Common myeloid progenitor, CD34-positive (primary cell): ENCODE measurements around the gene CD99L2.

Experiments used
- CTCF ChIA-PET: fragments of 350-600 bp; sonication (Branson Sonifier 250); formaldehyde crosslinking; loops from one replicate; lab custom pipeline; 2021; ENCODE audit warnings: antibody characterized with exemption; lab: Charles Lee
- POLR2A ChIA-PET: fragments of 350-600 bp; sonication (Branson Sonifier 250); formaldehyde crosslinking; loops from one replicate; lab custom pipeline; 2021; ENCODE audit warnings: antibody characterized with exemption; lab: Charles Lee
- DNase-seq, 3 donors: peaks; one replicate each; pipeline versions ENCODE4 v3.0.0 to v3.0.0-alpha.2; 2013
- H3K27ac ChIP-seq, 2 experiments: 1 replicate in 1 of 2; 2 replicates in 1 of 2; pipeline ENCODE4 v1.7.0; 2013; ENCODE audit warnings: inconsistent platforms in 2 of 2, low read length in 2 of 2, mild to moderate bottlenecking in 2 of 2, low read depth in 1 of 2, moderate library complexity in 1 of 2; ENCODE audit not compliant: severe bottlenecking in 2 of 2, insufficient read depth in 1 of 2, poor library complexity in 1 of 2
- H3K27me3 ChIP-seq, 5 experiments: replicated peaks in 2 of 5; 1 replicate in 3 of 5; 2 replicates in 2 of 5; pipeline versions ENCODE4 v1.6.1 to v1.7.0; 2013; ENCODE audit warnings: low read length in 4 of 5, mild to moderate bottlenecking in 2 of 5, moderate library complexity in 2 of 5, inconsistent platforms in 1 of 5; ENCODE audit not compliant: insufficient read depth in 5 of 5, control insufficient read depth in 4 of 5
- H3K36me3 ChIP-seq, 4 experiments: 1 replicate in 2 of 4; 2 replicates in 2 of 4; pipeline versions ENCODE4 v1.6.1 to v1.7.0; 2013; ENCODE audit warnings: low read length in 3 of 4, control low read depth in 1 of 4, mild to moderate bottlenecking in 1 of 4; ENCODE audit not compliant: control insufficient read depth in 4 of 4, insufficient read depth in 4 of 4
- H3K4me1 ChIP-seq, 4 experiments: 1 replicate in 3 of 4; 2 replicates in 1 of 4; pipeline versions ENCODE4 v1.6.1 to v1.7.1; 2013; ENCODE audit warnings: low read length in 3 of 4, mild to moderate bottlenecking in 3 of 4, control low read depth in 1 of 4, inconsistent platforms in 1 of 4, moderate library complexity in 1 of 4; ENCODE audit not compliant: control insufficient read depth in 4 of 4, insufficient read depth in 4 of 4; ENCODE audit errors: control extremely low read depth in 1 of 4
- H3K4me3 ChIP-seq, 7 experiments: 1 replicate in 4 of 7; 2 replicates in 3 of 7; pipeline versions ENCODE4 v1.5.1 to v1.7.0; 2013; ENCODE audit warnings: mild to moderate bottlenecking in 7 of 7, low read length in 6 of 7, moderate library complexity in 6 of 7, inconsistent platforms in 2 of 7, low read depth in 2 of 7, control low read depth in 1 of 7; ENCODE audit not compliant: insufficient read depth in 4 of 7, control insufficient read depth in 1 of 7; ENCODE audit errors: extremely low read depth in 1 of 7
- H3K9me3 ChIP-seq, 5 experiments: 1 replicate in 4 of 5; 2 replicates in 1 of 5; pipeline versions ENCODE4 v1.6.1 to v1.7.1; 2013; ENCODE audit warnings: low read length in 4 of 5, mild to moderate bottlenecking in 2 of 5, inconsistent platforms in 1 of 5, low read depth in 1 of 5, moderate library complexity in 1 of 5; ENCODE audit not compliant: control insufficient read depth in 4 of 5, insufficient read depth in 2 of 5; ENCODE audit errors: control extremely low read depth in 1 of 5
- WGBS: methylation state at CpG from one replicate; pipeline ENCODE4 v1.1.5; 2013; ENCODE audit not compliant: insufficient coverage; 5-methylcytosine and 5-hydroxymethylcytosine counted together

CD99L2 gene

DNA sequence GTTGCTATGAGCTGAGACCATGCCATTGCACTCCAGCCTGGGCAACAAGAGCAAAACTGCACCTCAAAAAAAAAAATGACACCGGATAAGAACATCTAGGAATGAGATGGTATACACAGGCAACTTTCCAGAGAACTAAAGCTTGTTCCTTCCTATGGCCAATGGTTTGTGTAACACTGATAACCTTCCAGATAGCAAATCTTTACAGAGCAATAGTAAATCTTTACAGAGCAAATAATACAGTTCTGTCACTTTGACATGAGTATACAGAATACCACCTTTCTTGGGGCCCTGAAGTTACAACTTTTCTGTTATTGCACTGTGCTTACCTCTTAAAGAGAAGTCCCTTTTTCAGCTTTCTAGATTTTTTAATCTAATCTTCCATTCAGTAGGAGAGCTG, 91.6 kb downstream of the CD99L2 start:
- DNase-seq, result no peak
- no peak overlapping the region for H3K4me3 ChIP-seq
- no peaks in the 10 kb centered on the region for H3K9me3 ChIP-seq
- H3K4me1 ChIP-seq, result no peaks in the 10 kb centered on the region
- H3K27me3 ChIP-seq, result no peaks in the 10 kb centered on the region
- H3K27ac ChIP-seq, result no peak overlapping the region
- POLR2A ChIA-PET, result no interaction called here
- peaks cover 0 to 2% (median 0%) of the 10 kb centered on the region in 4 experiments for H3K36me3 ChIP-seq
- CTCF ChIA-PET, result no interaction called here
- 100% methylated on average over 1 of the region's 1 CpG for WGBS

DNA sequence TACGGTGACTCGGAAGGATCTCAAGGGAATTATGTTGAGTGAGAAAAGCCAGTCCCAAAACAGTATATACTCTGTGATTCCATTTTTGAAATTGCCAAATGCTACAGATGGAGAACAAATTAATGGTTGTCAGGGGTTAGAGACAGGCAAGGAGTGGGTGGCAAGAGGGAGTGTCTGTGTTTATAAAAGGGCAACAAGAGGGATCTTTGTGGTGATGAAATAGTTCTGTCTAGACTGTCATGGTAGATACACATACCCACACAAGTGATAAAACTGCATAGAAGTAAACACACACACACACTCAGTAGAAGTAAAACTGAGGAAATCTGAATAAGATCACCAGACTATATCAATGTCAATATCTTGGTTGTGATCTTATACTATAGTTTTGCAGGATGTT, 92.7 kb downstream of the CD99L2 start:
- POLR2A ChIA-PET, result no interaction called here

DNA sequence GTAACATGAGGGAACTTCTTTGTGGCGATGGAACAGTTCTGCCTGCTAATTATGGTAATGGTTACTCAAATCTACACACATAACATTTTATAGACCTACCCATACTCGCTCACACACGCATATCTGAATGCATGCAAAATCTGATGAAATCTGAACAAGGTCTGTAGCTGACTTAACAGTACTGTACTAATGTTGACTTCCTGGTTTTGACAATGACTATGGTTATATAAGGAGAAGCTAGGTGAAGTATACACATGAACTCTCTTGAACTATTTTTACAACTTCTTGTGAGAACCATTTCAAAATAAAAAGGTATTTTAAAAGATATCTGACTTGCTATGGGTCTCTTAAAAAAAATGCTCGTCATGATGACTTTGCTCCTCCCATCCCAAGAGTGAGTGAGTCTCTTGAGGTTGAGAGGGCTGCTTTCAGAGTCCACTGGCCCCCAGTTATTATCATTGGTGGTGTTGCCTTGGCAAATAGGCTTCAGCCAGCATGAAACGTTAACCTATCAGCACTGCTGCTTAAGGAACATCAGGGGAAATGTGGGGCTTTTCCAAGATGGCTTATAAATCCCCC, 105.4 kb downstream of the CD99L2 start:
- DNase-seq, result no peak
- CTCF ChIA-PET, result no interaction called here
- Histone ChIP-seq H3K27ac (no peak overlapping the region), H3K27me3 (no peaks in the 10 kb centered on the region), H3K9me3 (peaks cover 0 to 3% (median 0%) of the 10 kb centered on the region in 5 experiments), H3K4me3 (no peak overlapping the region), H3K4me1 (no peaks in the 10 kb centered on the region), H3K36me3 (peaks cover 0 to 43% (median 7%) of the 10 kb centered on the region in 4 experiments)
- POLR2A ChIA-PET, result no interaction called here
- WGBS, result 73% methylated on average over 3 of the region's 5 CpGs

More for the DNA sequence above, 92.7 kb downstream of the CD99L2 start:
- Histone ChIP-seq H3K27ac (no peak overlapping the region), H3K4me3 (no peak overlapping the region), H3K4me1 (no peaks in the 10 kb centered on the region), H3K36me3 (peaks cover 0 to 2% (median 0%) of the 10 kb centered on the region in 4 experiments), H3K27me3 (no peaks in the 10 kb centered on the region), H3K9me3 (no peaks in the 10 kb centered on the region)
- no peak for DNase-seq
- WGBS, result 80% methylated on average over 1 of the region's 2 CpGs
- CTCF ChIA-PET, result no interaction called here

DNA sequence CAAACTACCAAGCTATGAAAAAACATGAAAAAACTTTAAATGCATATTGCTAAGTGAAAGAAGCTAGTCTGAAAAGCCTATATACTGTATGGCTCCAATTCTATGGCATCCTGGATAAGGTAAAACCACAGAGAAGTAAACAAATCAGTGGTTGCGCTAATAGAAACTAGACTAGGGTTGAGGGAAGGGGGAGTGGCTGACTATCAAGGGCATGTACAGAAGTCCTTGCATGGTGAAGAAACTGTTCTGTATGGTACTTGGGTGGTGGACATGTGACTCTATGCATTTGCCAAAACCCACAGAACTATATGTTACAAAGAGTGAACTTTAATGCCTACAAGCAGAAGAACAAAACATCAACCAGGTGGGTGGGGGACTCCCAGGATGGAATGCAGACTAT, 108.4 kb downstream of the CD99L2 start:
- Histone ChIP-seq H3K27me3 (no peaks in the 10 kb centered on the region), H3K4me3 (no peak overlapping the region), H3K36me3 (peaks cover 0 to 35% (median 7%) of the 10 kb centered on the region in 4 experiments), H3K9me3 (peaks cover 0 to 3% (median 0%) of the 10 kb centered on the region in 5 experiments), H3K4me1 (no peaks in the 10 kb centered on the region), H3K27ac (no peak overlapping the region)
- ChIA-PET CTCF (interaction anchor here (1.0 kb wide), 1 partner anchor 18 kb away, joined by 3 read pairs; no protein-coding TSS in a partner anchor), POLR2A (interaction anchor here (0.6 kb wide), 1 partner anchor 89 kb away, joined by 7 read pairs; no protein-coding TSS in a partner anchor)
- no peak for DNase-seq
- 86% methylated on average over 1 of the region's 1 CpG for WGBS

DNA sequence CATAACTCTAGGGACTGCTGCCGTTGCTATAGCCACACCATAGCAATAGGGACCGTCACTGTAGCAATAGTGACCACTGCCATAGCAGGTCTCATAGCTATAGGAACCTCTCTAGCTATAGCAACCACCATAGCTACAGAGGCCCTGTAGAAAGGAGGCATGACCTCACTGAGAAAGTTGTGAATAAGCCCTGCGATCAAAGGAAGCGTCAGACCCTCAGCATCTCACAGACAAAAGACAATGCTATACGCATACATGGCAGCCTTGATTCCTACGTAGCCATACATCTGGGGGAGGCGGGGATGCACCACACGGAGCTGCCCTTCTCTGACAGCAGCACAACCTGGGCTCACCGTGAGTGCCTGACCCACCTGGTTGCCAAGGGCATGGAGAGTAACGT, 116.8 kb downstream of the CD99L2 start:
- WGBS, result 92% methylated on average over 8 of the region's 10 CpGs
- Histone ChIP-seq H3K36me3 (no peaks in the 10 kb centered on the region), H3K27ac (no peak overlapping the region), H3K27me3 (no peaks in the 10 kb centered on the region), H3K9me3 (no peaks in the 10 kb centered on the region), H3K4me3 (no peak overlapping the region), H3K4me1 (no peaks in the 10 kb centered on the region)
- no peak for DNase-seq
- ChIA-PET POLR2A (no interaction called here), CTCF (interaction anchor here (1.3 kb wide), 1 partner anchor 10 kb away, joined by 3 read pairs; no protein-coding TSS in a partner anchor)

DNA sequence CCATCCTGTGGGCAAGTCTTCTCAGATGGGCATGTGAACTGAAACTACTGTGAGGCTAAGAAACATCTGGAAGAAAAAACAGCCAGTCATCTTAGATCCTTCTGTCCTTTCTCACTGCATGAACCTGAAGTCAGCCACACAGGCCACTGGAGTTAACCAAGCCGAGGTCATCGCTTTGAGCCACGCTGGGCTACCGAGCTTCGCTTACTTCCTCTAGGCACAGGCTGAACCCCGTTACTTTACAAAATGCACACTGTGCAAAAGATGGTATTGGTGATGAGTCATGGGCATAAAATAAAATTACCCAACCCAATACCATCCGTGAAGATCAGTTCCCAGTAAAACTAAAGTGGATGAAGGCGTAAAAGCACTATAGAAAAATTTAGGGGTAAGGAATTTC, 119.1 kb downstream of the CD99L2 start:
- Histone ChIP-seq H3K4me1 (no peaks in the 10 kb centered on the region), H3K27ac (no peak overlapping the region), H3K36me3 (peaks cover 0 to 10% (median 2%) of the 10 kb centered on the region in 4 experiments), H3K27me3 (no peaks in the 10 kb centered on the region), H3K9me3 (no peaks in the 10 kb centered on the region), H3K4me3 (no peak overlapping the region)
- CTCF ChIA-PET, result no interaction called here
- POLR2A ChIA-PET, result no interaction called here
- WGBS, result no CpG with 5 or more reads among the region's 8 CpGs
- no peak for DNase-seq

DNA sequence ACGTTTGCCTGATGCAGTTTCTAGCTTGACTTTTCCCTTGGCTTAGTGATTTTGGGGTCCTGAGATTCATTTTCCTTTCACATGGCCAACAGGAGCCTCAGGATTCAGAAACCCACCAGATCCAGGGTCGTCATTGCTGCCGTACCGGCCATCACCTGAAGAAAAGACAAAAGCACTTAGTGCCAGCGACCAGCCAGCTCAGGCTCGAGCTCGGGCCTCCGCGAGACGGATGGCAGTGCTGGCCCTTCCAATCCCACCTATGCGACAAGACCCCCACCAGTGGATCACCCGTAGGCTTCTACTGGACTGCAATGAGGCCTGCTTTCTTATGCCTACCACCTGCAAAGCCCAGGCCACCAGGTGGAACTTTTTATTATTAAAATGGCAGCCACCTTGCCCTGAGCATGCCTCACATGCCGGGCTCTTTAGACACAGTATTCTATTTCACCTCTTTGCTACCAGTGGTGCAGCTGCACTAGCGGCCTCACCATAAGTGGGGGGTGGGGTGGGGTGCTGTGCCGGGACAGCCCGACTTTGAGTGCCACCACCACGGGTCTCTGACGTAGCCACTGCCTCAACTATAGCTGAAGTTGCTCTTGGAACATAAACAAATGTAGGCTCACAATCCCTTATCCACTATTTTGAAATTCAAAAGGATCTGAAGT, 121.0 kb downstream of the CD99L2 start:
- no peak for DNase-seq
- Histone ChIP-seq H3K4me1 (no peaks in the 10 kb centered on the region), H3K27ac (no peak overlapping the region), H3K4me3 (no peak overlapping the region), H3K27me3 (no peaks in the 10 kb centered on the region), H3K36me3 (peaks cover 0 to 13% (median 2%) of the 10 kb centered on the region in 4 experiments), H3K9me3 (no peaks in the 10 kb centered on the region)
- ChIA-PET POLR2A (interaction anchor here (0.6 kb wide), 1 partner anchor 29 kb away, joined by 7 read pairs; no protein-coding TSS in a partner anchor), CTCF (interaction anchor here (1.8 kb wide), 1 partner anchor 306 kb away, joined by 4 read pairs; no protein-coding TSS in a partner anchor)
- 88% methylated on average over 16 of the region's 18 CpGs for WGBS
